Activated CD4-positive, alpha-beta T cell treated with anti-CD3 and anti-CD28 coated beads, Interleukin-2, amount 50 U/mL, for 16 hours (primary cell): ENCODE measurements around the gene PMPCA.
"Not testable (repeated sequence)": the region's sequence is repeated elsewhere in the genome, so short reads cannot be mapped to it uniquely, and the experiment has no call there.

ENCODE experiments used
- DNase-seq: peaks from one replicate; pipeline ENCODE4 v3.0.0-alpha.2; 2020

Gene PMPCA

DNA sequence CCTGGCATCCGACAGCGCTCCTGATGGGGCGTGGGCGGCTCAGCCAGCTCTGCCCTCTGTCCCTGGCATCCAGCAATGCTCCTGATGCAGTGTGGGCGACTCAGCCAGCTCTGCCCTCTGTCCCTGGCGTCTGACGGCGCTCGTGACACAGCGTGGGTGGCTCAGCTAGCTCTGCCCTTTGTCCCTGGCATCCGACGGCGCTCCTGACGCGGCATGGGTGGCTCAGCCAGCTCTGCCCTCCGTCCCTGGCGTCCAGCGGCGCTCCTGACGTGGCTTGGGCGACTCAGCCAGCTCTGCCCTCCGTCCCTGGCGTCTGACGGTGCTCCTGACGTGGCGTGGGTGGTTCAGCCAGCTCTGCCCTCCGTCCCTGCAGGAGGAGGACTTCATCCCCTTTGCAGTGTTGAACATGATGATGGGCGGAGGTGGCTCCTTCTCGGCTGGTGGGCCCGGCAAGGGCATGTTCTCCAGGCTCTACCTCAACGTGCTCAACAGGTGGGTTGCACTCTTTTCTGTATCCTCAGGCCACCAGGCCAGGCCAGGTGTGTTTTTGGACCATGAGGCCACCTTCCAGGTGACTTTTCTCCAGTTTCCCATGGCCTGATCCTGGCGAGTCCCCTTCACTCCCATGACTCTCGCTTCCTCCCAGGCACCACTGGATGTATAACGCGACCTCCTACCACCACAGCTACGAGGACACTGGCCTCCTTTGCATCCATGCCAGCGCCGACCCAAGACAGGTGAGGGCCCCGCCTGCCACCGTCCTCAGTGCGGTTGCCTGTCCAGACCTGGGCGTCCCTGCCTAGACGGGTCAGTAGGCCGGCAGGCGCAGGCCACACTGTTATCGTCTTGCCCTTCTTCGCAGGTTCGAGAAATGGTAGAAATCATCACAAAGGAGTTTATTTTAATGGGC lies 8.0 kb downstream of the PMPCA start:
- DNase-seq, result no peak

DNA sequence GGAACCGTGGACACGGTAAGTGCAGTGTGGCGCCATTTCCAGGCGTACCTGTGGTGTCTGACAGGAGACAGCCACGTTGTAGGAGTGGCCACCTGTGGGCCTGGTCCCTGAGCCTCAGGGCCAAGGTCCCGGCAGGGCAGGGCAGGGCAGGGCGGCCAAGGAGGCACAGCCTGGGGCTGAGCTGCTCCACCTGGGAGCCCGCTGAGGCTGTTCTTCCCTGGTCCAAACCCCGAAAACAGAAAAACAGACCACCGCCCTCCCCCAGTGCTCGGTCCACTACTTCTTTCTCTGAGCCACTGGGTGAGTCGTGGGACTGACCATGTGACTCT lies 8.6 kb downstream of the PMPCA start:
- DNase-seq, result no peak

DNA sequence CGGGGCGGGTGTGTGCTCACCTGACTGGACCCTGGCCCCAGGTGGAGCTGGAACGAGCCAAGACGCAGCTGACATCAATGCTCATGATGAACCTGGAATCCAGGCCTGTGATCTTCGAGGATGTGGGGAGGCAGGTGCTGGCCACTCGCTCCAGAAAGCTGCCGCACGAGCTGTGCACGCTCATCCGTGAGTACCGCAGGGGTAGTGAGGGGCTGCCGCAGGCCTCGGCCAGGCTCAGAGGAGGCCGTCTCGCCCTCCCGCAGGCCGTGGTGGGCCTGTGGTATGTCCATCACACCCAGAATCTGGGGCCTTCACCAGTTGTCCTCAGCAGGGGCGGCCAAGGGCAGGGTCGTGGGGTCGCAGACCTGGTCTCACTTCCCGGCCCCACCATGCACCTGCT lies 11.3 kb downstream of the PMPCA start:
- DNase-seq, result no peak

GRCh38 chr9:136422876-136423275 lies 12.4 kb downstream of the PMPCA start:
- no peak for DNase-seq

- DNase-seq, result no peak
Observed at GRCh38 chr9:136423432-136424146, 13.1 kb downstream of the PMPCA start.

DNA sequence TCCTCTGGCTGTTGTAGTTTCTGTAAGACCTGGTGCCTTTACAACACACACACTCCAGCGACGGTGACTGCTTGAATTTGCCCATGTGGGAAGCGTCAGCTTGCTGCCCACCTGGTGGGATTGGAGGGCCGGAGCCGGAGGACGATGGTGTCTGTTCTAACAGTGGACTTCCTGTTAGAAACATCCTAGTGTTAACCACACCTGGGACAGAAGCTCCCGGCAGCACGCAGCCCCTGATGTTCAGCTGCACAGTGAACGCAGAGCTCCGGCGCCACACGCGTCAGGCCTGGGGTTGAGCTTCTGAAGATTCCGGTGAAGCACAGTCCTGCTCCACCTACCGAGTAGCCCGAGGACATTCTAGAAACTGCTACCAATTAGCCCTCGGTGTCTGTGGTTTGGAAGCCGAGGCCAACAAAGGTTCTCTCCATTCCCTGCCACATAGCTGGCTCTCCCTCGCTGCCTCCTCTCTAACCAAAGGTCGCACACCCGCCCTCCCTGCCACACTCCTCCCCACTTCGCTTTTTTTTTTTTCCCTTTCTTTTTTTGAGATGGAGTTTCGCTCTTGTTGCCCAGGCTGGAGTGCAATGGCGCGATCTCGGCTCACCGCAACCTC lies 14.4 kb downstream of the PMPCA start:
- DNase-seq, result no peak

- DNase-seq, result not testable (repeated sequence)
Observed at GRCh38 chr9:136425367-136425766, 14.9 kb downstream of the PMPCA start.

GRCh38 chr9:136426787-136427186 lies 16.3 kb downstream of the PMPCA start:
- DNase-seq, result no peak

DNA sequence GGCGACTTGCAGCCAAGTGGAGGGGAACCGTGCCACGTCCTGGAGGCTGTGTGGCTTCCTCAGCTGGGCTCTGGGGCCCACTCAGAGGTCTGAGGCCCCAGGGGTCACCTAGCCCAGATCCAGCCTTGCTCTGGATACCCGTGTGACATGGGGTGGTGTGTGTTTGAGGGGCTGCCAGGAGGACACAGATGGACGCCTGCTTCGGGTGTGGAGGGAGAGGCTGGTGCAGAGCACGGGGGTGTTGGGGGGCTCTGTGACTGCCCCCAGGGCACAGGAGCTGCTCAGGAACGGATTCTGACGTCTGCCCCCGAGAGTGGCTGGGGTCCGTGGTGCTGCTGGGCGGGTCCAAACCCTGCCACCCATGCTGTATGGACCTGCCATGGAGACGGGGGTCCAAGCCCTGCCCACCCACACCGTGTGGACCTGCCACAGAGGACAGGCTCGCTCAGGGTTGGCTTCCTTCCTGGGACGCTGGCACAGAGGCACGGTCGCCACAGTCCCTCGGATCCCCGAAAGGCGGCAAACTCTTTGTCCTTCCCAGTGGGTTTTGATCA lies 18.7 kb downstream of the PMPCA start:
- DNase-seq, result no peak

- DNase-seq, result no peak
Observed at GRCh38 chr9:136429683-136430491, 19.4 kb downstream of the PMPCA start.

DNA sequence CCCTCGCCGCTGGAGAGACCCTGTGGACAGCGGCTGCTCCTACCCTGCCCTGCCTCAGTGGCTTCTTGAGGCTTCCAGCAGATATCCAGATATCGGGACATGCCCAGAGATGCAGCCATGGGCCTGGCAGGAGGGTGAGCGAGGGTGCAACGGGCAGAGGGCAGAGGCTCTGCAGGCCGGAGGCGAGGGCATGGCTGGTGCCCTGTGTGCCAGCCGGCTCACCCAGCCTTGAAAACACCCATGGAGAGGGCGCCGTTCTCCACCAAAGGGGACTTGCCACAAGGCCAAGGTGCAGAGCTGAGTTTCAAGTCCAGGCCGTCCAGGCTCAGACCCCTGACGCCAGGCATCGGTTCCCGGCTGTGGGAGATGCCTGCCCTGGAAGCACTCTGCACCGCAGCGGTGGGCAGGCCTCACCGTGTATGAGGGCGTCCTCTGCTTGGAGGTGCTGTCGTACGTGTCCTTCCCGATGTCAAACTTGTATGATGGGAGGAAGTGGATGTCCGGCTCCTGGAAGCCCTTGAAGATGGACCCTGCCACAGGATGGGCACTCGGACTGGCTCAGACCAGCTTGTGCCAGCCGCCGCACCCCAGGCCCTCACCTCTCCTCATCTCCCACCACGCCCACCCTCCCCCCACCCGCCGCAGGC lies 20.3 kb downstream of the PMPCA start:
- no peak for DNase-seq

- DNase-seq, result no peak
Observed at GRCh38 chr9:136431782-136432350, 21.4 kb downstream of the PMPCA start.

DNA sequence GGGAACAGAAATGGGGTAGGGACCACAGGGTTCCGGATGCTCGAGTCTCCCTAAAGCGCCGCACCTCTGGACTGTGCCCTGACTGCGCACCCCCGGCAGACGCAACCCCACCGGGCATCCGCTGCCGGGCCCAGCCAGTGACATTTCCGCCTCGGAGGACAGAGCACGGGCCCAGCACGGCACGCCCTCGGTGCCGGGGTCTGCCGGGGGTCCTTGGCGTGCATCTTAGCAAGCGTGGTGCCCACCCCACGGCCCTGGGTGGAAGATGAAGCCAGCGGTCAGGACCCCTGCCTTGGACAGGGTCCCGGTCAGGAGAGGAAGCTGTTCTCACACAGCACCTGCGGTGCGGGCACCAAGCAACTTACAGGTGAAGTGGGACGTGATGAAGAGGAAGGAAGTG lies 22.1 kb downstream of the PMPCA start:
- no peak for DNase-seq

- no peak for DNase-seq
Observed at GRCh38 chr9:136433043-136433715, 22.7 kb downstream of the PMPCA start.

GRCh38 chr9:136433849-136434579 lies 23.6 kb downstream of the PMPCA start:
- no peak for DNase-seq

GRCh38 chr9:136434580-136435169 lies 24.2 kb downstream of the PMPCA start:
- no peak for DNase-seq

DNA sequence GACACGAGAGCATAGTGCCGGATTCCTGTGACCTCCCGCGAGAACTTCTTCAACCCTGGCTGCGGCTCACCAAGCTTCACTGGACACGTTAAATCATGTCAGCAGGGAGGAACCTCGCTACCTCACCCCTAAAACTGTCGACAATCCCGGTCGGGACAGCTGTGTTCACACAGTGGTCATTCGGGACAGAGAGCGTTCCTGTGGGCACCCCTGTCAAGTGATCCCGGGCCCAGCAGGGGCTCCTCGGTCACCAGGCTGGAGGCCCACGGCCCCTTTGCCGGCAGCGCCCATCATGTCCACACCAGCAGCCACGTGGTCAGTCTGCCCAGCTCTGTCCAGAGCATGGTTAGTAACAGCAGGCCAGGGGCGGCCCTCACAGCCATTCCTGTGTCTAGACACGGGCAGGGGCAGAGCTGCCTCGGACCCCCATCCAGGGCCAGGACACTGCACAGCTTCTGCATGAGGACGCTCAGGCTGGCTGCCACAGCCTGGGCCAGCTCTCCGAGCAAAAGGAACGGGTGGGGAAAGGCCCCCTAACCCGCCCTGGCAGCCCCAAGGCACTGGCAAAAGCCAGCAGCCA lies 25.7 kb downstream of the PMPCA start:
- DNase-seq, result no peak

- no peak for DNase-seq
Observed at GRCh38 chr9:136437430-136437829, 27.0 kb downstream of the PMPCA start.

DNA sequence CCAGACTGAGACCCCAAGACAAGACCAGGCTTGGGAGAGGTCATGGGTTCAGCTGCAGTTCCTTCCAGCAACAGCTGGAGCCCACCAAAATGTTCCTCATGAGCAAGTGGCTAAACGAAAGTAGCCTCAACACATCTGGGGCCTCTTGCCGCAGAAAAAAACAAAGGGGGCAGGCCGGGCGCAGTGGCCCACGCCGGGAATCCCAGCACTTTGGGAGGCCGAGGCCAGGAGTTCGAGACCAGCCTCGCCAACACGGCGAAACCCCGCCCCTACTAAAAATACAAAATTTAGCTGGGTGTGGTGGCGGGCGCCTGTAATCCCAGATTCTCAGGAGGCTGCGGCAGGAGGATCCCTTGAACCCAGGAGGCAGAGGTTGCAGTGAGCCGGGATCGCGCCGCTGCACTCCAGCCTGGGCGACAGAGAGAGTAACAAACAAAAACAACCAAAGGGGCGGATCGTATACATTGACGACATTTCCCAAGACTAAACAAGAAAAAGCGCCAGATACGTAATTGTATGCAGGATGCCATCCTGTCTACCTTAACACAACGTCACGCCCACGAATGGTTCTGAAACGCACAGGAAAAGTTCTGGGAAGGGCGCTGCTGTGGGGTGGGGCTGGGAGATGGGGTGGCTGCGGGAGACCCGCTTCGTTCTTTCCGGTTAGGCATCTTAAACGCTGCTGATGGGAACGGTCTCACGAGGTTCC lies 27.5 kb downstream of the PMPCA start:
- DNase-seq, result no peak
